HFF-Myc (cell line): ENCODE results near the gene SPOCD1.

Experiments used
- DNase-seq: peaks from one replicate; pipeline ENCODE4 v3.0.0-alpha.2; 2011; ENCODE audit warnings: low read depth; ENCODE audit errors: extremely low read depth
- H3K4me3 ChIP-seq: replicated peaks from 2 replicates; pipeline ENCODE4 v1.5.1; 2011; ENCODE audit warnings: low read depth, mild to moderate bottlenecking, control low read depth, low read length
- TF ChIP-seq, protein P1 (sequence below): IDR thresholded peaks from 2 replicates; pipeline ENCODE4 v1.5.1; 2012; ENCODE audit warnings: mild to moderate bottlenecking, low read depth, low read length, control low read depth; ENCODE audit errors: missing control alignments

Gene SPOCD1

GRCh38 chr1:31763671-31764311, 52.0 kb downstream of the SPOCD1 start:
- H3K4me3 ChIP-seq, result peak overlapping the region; percentile 55
- TF ChIP-seq, protein P1, sequence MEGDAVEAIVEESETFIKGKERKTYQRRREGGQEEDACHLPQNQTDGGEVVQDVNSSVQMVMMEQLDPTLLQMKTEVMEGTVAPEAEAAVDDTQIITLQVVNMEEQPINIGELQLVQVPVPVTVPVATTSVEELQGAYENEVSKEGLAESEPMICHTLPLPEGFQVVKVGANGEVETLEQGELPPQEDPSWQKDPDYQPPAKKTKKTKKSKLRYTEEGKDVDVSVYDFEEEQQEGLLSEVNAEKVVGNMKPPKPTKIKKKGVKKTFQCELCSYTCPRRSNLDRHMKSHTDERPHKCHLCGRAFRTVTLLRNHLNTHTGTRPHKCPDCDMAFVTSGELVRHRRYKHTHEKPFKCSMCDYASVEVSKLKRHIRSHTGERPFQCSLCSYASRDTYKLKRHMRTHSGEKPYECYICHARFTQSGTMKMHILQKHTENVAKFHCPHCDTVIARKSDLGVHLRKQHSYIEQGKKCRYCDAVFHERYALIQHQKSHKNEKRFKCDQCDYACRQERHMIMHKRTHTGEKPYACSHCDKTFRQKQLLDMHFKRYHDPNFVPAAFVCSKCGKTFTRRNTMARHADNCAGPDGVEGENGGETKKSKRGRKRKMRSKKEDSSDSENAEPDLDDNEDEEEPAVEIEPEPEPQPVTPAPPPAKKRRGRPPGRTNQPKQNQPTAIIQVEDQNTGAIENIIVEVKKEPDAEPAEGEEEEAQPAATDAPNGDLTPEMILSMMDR, result no peak
- no peak for DNase-seq

DNA sequence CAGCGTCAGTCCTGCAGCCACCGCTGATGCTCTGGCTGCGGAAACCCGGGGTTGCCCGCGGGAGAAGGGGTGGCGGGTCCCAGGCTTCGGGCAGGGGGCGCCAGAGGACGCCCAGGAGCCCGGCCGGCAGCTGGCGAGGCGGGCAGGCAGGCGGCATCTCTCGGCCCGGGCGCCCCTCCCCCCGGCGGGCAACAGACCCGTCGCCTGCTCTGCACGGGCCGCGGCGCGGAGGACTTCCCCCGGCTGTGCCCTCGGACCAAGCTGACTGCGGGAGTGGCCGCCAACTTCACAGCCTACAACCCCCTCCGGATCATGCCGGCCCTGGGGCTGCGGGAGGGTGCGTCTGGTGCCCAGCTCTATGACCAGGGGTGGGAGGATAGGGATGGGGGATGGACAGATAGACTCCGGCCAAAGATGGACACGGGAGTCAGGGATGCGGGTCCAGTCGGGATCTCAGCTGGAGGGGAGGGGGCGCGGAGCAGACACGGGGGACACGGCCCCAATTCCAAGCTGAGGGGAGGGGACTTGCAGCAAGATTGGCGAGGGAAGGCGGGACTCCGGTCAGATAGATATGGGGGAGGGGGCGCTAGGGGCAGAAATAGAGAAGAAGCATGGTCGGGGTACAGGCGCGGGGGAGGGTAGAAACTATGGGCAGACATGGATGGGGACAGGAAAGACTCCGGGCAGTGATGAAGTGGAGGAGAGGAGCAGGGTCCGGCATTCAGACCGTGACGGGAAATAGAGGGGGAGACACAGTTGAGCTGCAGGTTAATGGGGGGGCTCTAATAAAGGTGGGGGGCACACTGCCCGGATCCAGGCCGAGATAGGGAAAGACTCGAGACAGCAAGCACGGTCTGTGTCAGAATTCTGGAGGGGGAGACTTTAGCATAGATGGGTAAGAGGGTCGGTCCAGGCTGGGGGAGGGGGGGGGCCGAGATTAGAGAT, 52.8 kb downstream of the SPOCD1 start:
- TF ChIP-seq, protein P1, result peak; percentile 64
- H3K4me3 ChIP-seq, result peak overlapping the region; percentile 55
- DNase-seq, result no peak

DNA sequence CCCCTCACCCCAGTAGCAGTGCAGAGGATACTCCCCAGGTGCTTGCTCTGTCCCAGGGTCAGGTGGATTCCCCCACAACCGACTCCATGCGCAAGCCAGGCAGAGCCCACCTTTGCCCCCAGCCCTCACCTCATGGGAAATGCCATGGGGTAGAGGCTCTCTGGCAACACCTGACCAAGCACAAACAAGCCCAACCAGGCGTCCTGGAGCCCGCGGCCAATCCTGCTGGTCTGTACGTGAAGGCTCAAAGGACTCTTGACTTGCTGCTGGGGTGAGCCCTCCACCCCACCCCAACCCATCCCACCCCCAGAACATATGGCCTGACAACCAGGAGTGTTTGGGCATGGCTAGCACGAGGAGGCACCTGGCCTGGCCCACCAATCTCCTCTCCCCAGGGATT, 53.5 kb downstream of the SPOCD1 start:
- DNase-seq, result no peak
- TF ChIP-seq, protein P1, result no peak
- H3K4me3 ChIP-seq, result peak overlapping the region; percentile 55

GRCh38 chr1:31761883-31762282, 53.9 kb downstream of the SPOCD1 start:
- TF ChIP-seq, protein P1, result no peak
- DNase-seq, result peak; percentile 67
- H3K4me3 ChIP-seq, result peak overlapping the region; percentile 55

GRCh38 chr1:31760471-31761470, 55.1 kb downstream of the SPOCD1 start:
- TF ChIP-seq, protein P1, result no peak

DNA sequence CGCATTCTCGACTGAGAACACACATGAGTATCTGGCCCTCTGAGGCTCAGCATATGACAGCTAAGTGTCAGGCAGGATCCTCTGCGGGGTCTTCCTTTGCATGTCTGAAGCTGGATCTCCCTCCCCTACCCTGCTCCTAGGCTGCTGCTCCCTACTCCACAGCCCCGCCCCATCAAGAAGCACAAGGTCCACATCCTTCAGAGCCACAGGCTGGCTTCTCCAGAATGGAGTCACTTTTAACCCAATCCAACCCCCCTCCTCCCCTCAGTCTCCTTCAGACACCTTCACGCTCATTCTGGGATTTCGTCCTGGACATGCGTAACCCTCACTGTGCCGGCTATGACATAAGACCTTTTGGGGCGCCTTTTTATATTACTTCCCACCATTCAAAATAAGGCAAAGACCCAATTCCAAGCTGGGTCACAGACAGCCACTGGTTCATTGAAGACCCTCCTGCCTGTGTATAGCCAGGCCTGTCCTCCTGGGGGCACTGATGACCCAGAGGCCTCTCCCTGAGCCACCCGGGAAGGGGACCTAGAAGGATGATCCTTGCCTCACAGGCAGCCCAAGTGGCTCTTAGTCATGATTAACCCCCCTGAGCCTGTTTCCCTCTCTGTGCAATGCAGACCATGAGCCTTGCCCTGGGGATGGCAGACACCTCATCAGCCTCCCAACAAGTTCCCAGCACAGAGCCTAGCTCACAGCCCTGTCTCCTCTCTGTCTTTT, 56.4 kb downstream of the SPOCD1 start:
- TF ChIP-seq, protein P1, result no peak
- no peak for DNase-seq

More at GRCh38 chr1:31760471-31761470, 55.1 kb downstream of the SPOCD1 start:
- DNase-seq, result no peak
- peak overlapping the region; percentile 49 for H3K4me3 ChIP-seq

More for the DNA sequence above, 56.4 kb downstream of the SPOCD1 start:
- no peak overlapping the region; the same call in 1 of the 2 replicates for H3K4me3 ChIP-seq
